PC-9 (cell line): Measurements from ENCODE around the gene NAP1L4. TPM values are rescaled to one million over a fixed set of nuclear protein-coding genes. Genes with fewer than 3 reads are reported as not detected.

ENCODE experiments used
- BruUV-seq: library from RNA; stranded (reverse); fragments of 400-500 nt; replicated peaks from 2 replicates; lab custom pipeline; 2021; lab: Mats Ljungman, UMichigan
- CTCF ChIA-PET: fragments of 300-600 bp; sonication (Branson Sonifier 250); formaldehyde crosslinking; loops from one replicate; lab custom pipeline; 2022; ENCODE audit warnings: antibody characterized with exemption; lab: Charles Lee
- POLR2A ChIA-PET: fragments of 300-600 bp; sonication (Branson Sonifier 250); formaldehyde crosslinking; loops from one replicate; lab custom pipeline; 2022; ENCODE audit warnings: antibody characterized with exemption; ENCODE audit not compliant: unreplicated experiment; lab: Charles Lee
- DNase-seq, 2 experiments: peaks; one replicate each; pipeline versions ENCODE4 v3.0.0 to v3.0.0-alpha.2; 2015 to 2022; ENCODE audit warnings: mixed read lengths in 1 of 2
- H2AFZ ChIP-seq: fragments of 200-600 bp; sonication (generic); 2 replicates; pipeline ENCODE4 v1.8.1; 2017; ENCODE audit warnings: antibody characterized with exemption
- H3F3A ChIP-seq: fragments of 200-600 bp; sonication (generic); 2 replicates; pipeline ENCODE4 v1.8.1; 2017; ENCODE audit warnings: antibody characterized with exemption, mild to moderate bottlenecking, low read depth; ENCODE audit not compliant: insufficient read depth
- H3K27ac ChIP-seq: fragments of 200-600 bp; sonication (generic); 2 replicates; pipeline ENCODE4 v1.6.1; 2016; ENCODE audit warnings: mixed run types
- H3K27me3 ChIP-seq: fragments of 200-600 bp; sonication (generic); 2 replicates; pipeline ENCODE4 v1.6.1; 2016; ENCODE audit warnings: low read depth, mixed run types; ENCODE audit not compliant: insufficient read depth
- H3K36me3 ChIP-seq: fragments of 200-600 bp; sonication (generic); 2 replicates; pipeline ENCODE4 v1.6.1; 2016; ENCODE audit warnings: low read depth, mixed run types
- H3K4me1 ChIP-seq: fragments of 200-600 bp; sonication (generic); replicated peaks from 2 replicates; pipeline ENCODE4 v1.6.1; 2016; ENCODE audit warnings: mixed run types; ENCODE audit not compliant: insufficient read depth
- H3K4me2 ChIP-seq: fragments of 200-600 bp; sonication (generic); 2 replicates; pipeline ENCODE4 v1.6.1; 2017; ENCODE audit warnings: mixed run types
- H3K4me3 ChIP-seq: fragments of 200-600 bp; sonication (generic); 2 replicates; pipeline ENCODE4 v1.6.1; 2016; ENCODE audit warnings: mixed run types
- H3K79me2 ChIP-seq: fragments of 200-600 bp; sonication (generic); 2 replicates; pipeline ENCODE4 v1.6.1; 2017; ENCODE audit warnings: low read depth, mixed run types
- H3K9me2 ChIP-seq: fragments of 200-600 bp; sonication (generic); 2 replicates; pipeline ENCODE4 v1.8.1; 2017; ENCODE audit warnings: mild to moderate bottlenecking; ENCODE audit not compliant: insufficient read depth
- H3K9me3 ChIP-seq: fragments of 200-600 bp; sonication (generic); 2 replicates; pipeline ENCODE4 v1.8.1; 2016; ENCODE audit warnings: low read depth; ENCODE audit not compliant: insufficient read depth
- H4K20me1 ChIP-seq: fragments of 200-600 bp; sonication (generic); 2 replicates; pipeline ENCODE4 v1.8.1; 2017; ENCODE audit not compliant: insufficient read depth
- CTCF ChIP-seq: fragments of 200-600 bp; sonication (generic); conservative IDR thresholded peaks from 2 replicates; pipeline ENCODE4 v1.6.1; 2017; ENCODE audit warnings: mixed run types, antibody characterized with exemption, mild to moderate bottlenecking, moderate library complexity
- EZH2 ChIP-seq: fragments of 200-600 bp; sonication (generic); IDR thresholded peaks from 2 replicates; pipeline ENCODE4 v1.8.0; 2017; ENCODE audit warnings: antibody characterized with exemption, low read depth
- intact Hi-C: fragments of 100-400 bp; cut with micrococcal nuclease; formaldehyde crosslinking; loops from one replicate; pipeline ENCODE4 v1.10.0; 2022; ENCODE audit not compliant: unreplicated experiment
- total RNA-seq: library from RNA; stranded (reverse); gene quantifications from 2 replicates; pipeline ENCODE4 v1.2.3, GENCODE V29; 2021

Gene NAP1L4
- total RNA-seq, 1 experiment from 2014 or later = 86.7 TPM

GRCh38 chr11:2947744-2948143 is 44.4 kb downstream of the NAP1L4 start:
- no peaks in the 10 kb centered on the region; the same call in 1 of the 2 replicates for H3K4me1 ChIP-seq
- intact Hi-C loops = no loop called here

GRCh38 chr11:2945757-2946287 is 46.3 kb downstream of the NAP1L4 start:
- H3K4me3 ChIP-seq = no peak overlapping the region
- DNase-seq = no peak
- no peaks in the 10 kb centered on the region for H3K9me3 ChIP-seq
- TF ChIP-seq EZH2 (no peak), CTCF (no peak)
- ChIA-PET POLR2A (no interaction called here), CTCF (no interaction called here)
- no TSS peak for BruUV-seq
- H3K36me3 ChIP-seq = no peaks in the 10 kb centered on the region
- H3F3A ChIP-seq = peaks cover 15% of the 10 kb centered on the region
- peaks cover 11% of the 10 kb centered on the region for H3K4me1 ChIP-seq
- H3K27me3 ChIP-seq = no peaks in the 10 kb centered on the region
- no peak overlapping the region for H2AFZ ChIP-seq
- H3K27ac ChIP-seq = no peak overlapping the region
- no peak overlapping the region for H3K4me2 ChIP-seq
- H4K20me1 ChIP-seq = no peaks in the 10 kb centered on the region
- H3K79me2 ChIP-seq = no peaks in the 10 kb centered on the region
- no peaks in the 10 kb centered on the region for H3K9me2 ChIP-seq
- intact Hi-C loops = no loop called here

More at GRCh38 chr11:2947744-2948143, 44.4 kb downstream of the NAP1L4 start:
- H3K27ac ChIP-seq = no peak overlapping the region
- H2AFZ ChIP-seq = no peak overlapping the region
- H3K79me2 ChIP-seq = no peaks in the 10 kb centered on the region
- TF ChIP-seq EZH2 (no peak), CTCF (no peak)
- no TSS peak for BruUV-seq
- H3K27me3 ChIP-seq = no peaks in the 10 kb centered on the region
- DNase-seq = no peak
- no peaks in the 10 kb centered on the region for H3K9me2 ChIP-seq
- H3F3A ChIP-seq = peaks cover 7% of the 10 kb centered on the region; the same call in 1 of the 2 replicates
- no peaks in the 10 kb centered on the region for H4K20me1 ChIP-seq
- H3K36me3 ChIP-seq = no peaks in the 10 kb centered on the region
- H3K4me3 ChIP-seq = no peak overlapping the region
- ChIA-PET CTCF (no interaction called here), POLR2A (no interaction called here)
- no peaks in the 10 kb centered on the region for H3K9me3 ChIP-seq
- no peak overlapping the region for H3K4me2 ChIP-seq

GRCh38 chr11:2945031-2945756 is 46.9 kb downstream of the NAP1L4 start:
- peaks cover 17% of the 10 kb centered on the region for H3K4me1 ChIP-seq
- H3K27me3 ChIP-seq = no peaks in the 10 kb centered on the region
- CTCF ChIA-PET = no interaction called here
- POLR2A ChIA-PET = no interaction called here
- no peak overlapping the region for H2AFZ ChIP-seq
- no peak for TF ChIP-seq CTCF
- no peak for TF ChIP-seq EZH2
- no peaks in the 10 kb centered on the region for H3K36me3 ChIP-seq
- no peak overlapping the region for H3K4me2 ChIP-seq
- H4K20me1 ChIP-seq = no peaks in the 10 kb centered on the region
- H3K27ac ChIP-seq = no peak overlapping the region
- H3F3A ChIP-seq = peaks cover 21% of the 10 kb centered on the region
- DNase-seq = no peak
- no peaks in the 10 kb centered on the region for H3K79me2 ChIP-seq
- no peaks in the 10 kb centered on the region for H3K9me2 ChIP-seq
- intact Hi-C loops = no loop called here
- no TSS peak for BruUV-seq
- H3K4me3 ChIP-seq = no peak overlapping the region
- H3K9me3 ChIP-seq = no peaks in the 10 kb centered on the region
